ENCODE data around the gene TMEM25. TPM values are rescaled to one million over a fixed set of nuclear protein-coding genes. Genes with fewer than 3 reads are reported as not detected.

Gene TMEM25
- total RNA-seq, 4 donors from 2014 or later = 2.5 to 36.6 (median 10.7) TPM

DNA sequence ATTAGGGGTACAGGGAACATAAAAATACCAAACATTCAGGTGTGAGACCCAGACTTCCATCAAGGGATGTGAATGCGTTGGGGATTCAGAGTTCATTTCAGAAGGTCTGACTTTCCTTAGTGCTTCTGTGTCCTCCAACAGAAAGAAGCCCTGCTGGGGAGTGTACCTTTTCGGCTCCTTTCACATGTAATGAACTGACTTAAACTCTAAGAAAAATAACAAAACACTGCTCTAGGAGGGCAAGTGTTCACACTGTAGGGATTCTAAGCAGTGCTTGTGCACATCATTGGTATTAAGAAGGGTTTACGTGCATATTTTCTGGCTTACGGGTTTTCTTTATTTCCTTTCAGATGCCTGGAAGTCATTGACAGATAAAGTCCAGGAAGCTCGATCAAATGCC is 19.4 kb upstream of the TMEM25 start:
- ATAC-seq (no peak), DNase-seq (no peak)
- no peak overlapping the region for H3K4me3 ChIP-seq
- no peaks in the 10 kb centered on the region for H3K27me3 ChIP-seq
- in situ Hi-C loops (cut with MboI; ENCODE audit: low sequenced_read_pairs in 4 of 4) = no loop called here
- H3K9me3 ChIP-seq = no peaks in the 10 kb centered on the region
- H3K36me3 ChIP-seq = peaks cover 9 to 93% of the 10 kb centered on the region in 2 donors
- TF ChIP-seq, protein P1, sequence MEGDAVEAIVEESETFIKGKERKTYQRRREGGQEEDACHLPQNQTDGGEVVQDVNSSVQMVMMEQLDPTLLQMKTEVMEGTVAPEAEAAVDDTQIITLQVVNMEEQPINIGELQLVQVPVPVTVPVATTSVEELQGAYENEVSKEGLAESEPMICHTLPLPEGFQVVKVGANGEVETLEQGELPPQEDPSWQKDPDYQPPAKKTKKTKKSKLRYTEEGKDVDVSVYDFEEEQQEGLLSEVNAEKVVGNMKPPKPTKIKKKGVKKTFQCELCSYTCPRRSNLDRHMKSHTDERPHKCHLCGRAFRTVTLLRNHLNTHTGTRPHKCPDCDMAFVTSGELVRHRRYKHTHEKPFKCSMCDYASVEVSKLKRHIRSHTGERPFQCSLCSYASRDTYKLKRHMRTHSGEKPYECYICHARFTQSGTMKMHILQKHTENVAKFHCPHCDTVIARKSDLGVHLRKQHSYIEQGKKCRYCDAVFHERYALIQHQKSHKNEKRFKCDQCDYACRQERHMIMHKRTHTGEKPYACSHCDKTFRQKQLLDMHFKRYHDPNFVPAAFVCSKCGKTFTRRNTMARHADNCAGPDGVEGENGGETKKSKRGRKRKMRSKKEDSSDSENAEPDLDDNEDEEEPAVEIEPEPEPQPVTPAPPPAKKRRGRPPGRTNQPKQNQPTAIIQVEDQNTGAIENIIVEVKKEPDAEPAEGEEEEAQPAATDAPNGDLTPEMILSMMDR (IDR thresholded peaks at IDR 0.05 in 4 of 5, conservative IDR thresholded peaks at IDR 0.05 in 1 of 5) = no peak
- no peak for TF ChIP-seq POLR2A (IDR thresholded peaks at IDR 0.05)
- intact Hi-C loops (cut with DNase I; ENCODE audit: low total_unique reads) = no loop called here
- H3K4me1 ChIP-seq = no peaks in the 10 kb centered on the region
- no peak overlapping the region for H3K27ac ChIP-seq

- peaks cover 9 to 87% of the 10 kb centered on the region in 2 donors for H3K36me3 ChIP-seq
- TF ChIP-seq, protein P1 (IDR thresholded peaks at IDR 0.05 in 4 of 5, conservative IDR thresholded peaks at IDR 0.05 in 1 of 5) = no peak
- no peak for TF ChIP-seq POLR2A (IDR thresholded peaks at IDR 0.05)
- in situ Hi-C loops (cut with MboI; ENCODE audit: low sequenced_read_pairs in 4 of 4) = no loop called here
Observed at GRCh38 chr11:118514103-118514502, 16.9 kb upstream of the TMEM25 start.

DNA sequence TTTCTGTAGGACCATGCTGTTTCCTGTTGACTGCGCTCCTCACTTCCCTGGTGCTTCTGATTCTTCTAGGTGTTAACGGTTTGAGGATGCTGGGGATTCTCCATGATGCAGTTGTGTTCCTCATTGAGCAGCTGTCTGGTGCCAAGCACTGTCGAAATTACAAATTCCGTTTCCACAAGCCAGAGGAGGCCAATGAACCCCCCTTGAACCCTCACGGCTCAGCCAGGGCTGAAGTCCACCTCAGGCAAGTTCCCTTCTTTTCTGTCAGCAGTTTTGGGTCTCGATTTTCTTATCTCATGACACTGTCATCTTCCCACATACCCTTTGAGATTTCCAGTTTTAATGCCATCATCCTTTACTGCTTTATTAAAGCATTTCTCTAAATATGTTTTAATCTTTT is 11.4 kb upstream of the TMEM25 start:
- intact Hi-C loops (cut with DNase I; ENCODE audit: low total_unique reads) = no loop called here
- Histone ChIP-seq H3K9me3 (no peaks in the 10 kb centered on the region), H3K4me3 (no peak overlapping the region), H3K36me3 (peaks cover 11 to 83% of the 10 kb centered on the region in 2 donors), H3K27ac (no peak overlapping the region), H3K27me3 (no peaks in the 10 kb centered on the region), H3K4me1 (no peaks in the 10 kb centered on the region)
- TF ChIP-seq, protein P1 (IDR thresholded peaks at IDR 0.05 in 4 of 5, conservative IDR thresholded peaks at IDR 0.05 in 1 of 5) = no peak
- no peak for TF ChIP-seq POLR2A (IDR thresholded peaks at IDR 0.05)
- no peak for DNase-seq
- in situ Hi-C loops (cut with MboI; ENCODE audit: low sequenced_read_pairs in 4 of 4) = no loop called here
- no peak for ATAC-seq

More at GRCh38 chr11:118514103-118514502, 16.9 kb upstream of the TMEM25 start:
- ATAC-seq = no peak
- no peaks in the 10 kb centered on the region for H3K27me3 ChIP-seq
- H3K9me3 ChIP-seq = no peaks in the 10 kb centered on the region
- DNase-seq = no peak
- H3K27ac ChIP-seq = no peak overlapping the region
- intact Hi-C loops (cut with DNase I; ENCODE audit: low total_unique reads) = no loop called here
- H3K4me3 ChIP-seq = no peak overlapping the region
- no peaks in the 10 kb centered on the region for H3K4me1 ChIP-seq

- in situ Hi-C loops (cut with MboI; ENCODE audit: low sequenced_read_pairs in 4 of 4) (no loop called here), intact Hi-C loops (cut with DNase I; ENCODE audit: low total_unique reads) (no loop called here)
- no peaks in the 10 kb centered on the region for H3K27me3 ChIP-seq
- no peaks in the 10 kb centered on the region for H3K4me1 ChIP-seq
- H3K36me3 ChIP-seq = peaks cover 11 to 62% of the 10 kb centered on the region in 2 donors
- no peak overlapping the region for H3K4me3 ChIP-seq
- DNase-seq (no peak), ATAC-seq (no peak)
- H3K9me3 ChIP-seq = no peaks in the 10 kb centered on the region
- H3K27ac ChIP-seq = no peak overlapping the region
- no peak for TF ChIP-seq POLR2A (IDR thresholded peaks at IDR 0.05)
- TF ChIP-seq, protein P1 (IDR thresholded peaks at IDR 0.05 in 4 of 5, conservative IDR thresholded peaks at IDR 0.05 in 1 of 5) = no peak
Observed at GRCh38 chr11:118521892-118522311, 9.1 kb upstream of the TMEM25 start.

DNA sequence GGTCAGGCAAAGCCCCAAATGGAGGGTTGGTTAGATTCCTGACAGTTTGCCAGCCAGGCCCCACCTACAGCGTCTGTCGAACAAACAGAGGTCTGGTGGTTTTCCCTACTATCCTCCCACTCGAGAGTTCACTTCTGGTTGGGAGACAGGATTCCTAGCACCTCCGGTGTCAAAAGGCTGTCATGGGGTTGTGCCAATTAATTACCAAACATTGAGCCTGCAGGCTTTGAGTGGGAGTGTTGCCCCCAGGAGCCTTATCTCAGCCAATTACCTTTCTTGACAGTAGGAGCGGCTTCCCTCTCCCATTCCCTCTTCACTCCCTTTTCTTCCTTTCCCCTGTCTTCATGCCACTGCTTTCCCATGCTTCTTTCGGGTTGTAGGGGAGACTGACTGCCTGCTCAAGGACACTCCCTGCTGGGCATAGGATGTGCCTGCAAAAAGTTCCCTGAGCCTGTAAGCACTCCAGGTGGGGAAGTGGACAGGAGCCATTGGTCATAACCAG is 8.4 kb upstream of the TMEM25 start:
- H3K4me1 ChIP-seq = no peaks in the 10 kb centered on the region
- in situ Hi-C loops (cut with MboI; ENCODE audit: low sequenced_read_pairs in 4 of 4) = no loop called here
- no peak for TF ChIP-seq POLR2A (IDR thresholded peaks at IDR 0.05)
- TF ChIP-seq, protein P1 (IDR thresholded peaks at IDR 0.05 in 4 of 5, conservative IDR thresholded peaks at IDR 0.05 in 1 of 5) = no peak
- no peak overlapping the region for H3K27ac ChIP-seq
- H3K4me3 ChIP-seq = no peak overlapping the region
- H3K36me3 ChIP-seq = peaks cover 11 to 58% of the 10 kb centered on the region in 2 donors
- intact Hi-C loops (cut with DNase I; ENCODE audit: low total_unique reads) = no loop called here
- no peaks in the 10 kb centered on the region for H3K27me3 ChIP-seq
- no peaks in the 10 kb centered on the region for H3K9me3 ChIP-seq
- no peak for ATAC-seq
- no peak for DNase-seq

Measured in gastrocnemius medialis (tissue), 4 donors.